Endometrial microvascular endothelial cells (primary cell): ENCODE measurements around the gene SCP2. TPM values are rescaled to one million over a fixed set of nuclear protein-coding genes. Genes with fewer than 3 reads are reported as not detected.
"Not testable (repeated sequence)": the region's sequence is repeated elsewhere in the genome, so short reads cannot be mapped to it uniquely, and the experiment has no call there.

Experiments
- in situ Hi-C: cut with HindIII; loops from 2 replicates; pipeline ENCODE4 v1.10.0; 2017; ENCODE audit warnings: low sequenced_read_pairs, low pct_unique_long_range_greater_than_20kb; ENCODE audit errors: inconsistent ontology term
- total RNA-seq: library from RNA; depleted of rRNA; stranded (reverse); fragments of >200 nt; gene quantifications from one replicate; pipeline ENCODE4 v1.2.3, GENCODE V29; 2015; ENCODE audit errors: inconsistent ontology term

Gene SCP2
- total RNA-seq, 1 donor from 2014 or later: 132 TPM

GRCh38 chr1:52915211-52915854 lies 11.7 kb upstream of the SCP2 start:
- in situ Hi-C loops: no loop called here

GRCh38 chr1:52915855-52916220 lies 11.2 kb upstream of the SCP2 start:
- in situ Hi-C loops: no loop called here

- in situ Hi-C loops: no loop called here
These were observed 10.7 kb upstream of the SCP2 start for GRCh38 chr1:52916241-52916975.

- in situ Hi-C loops: no loop called here
These were observed 9.9 kb upstream of the SCP2 start for GRCh38 chr1:52917156-52917555.

- in situ Hi-C loops: no loop called here
These were observed 9.5 kb upstream of the SCP2 start for GRCh38 chr1:52917581-52917980.

GRCh38 chr1:52918201-52918600 lies 8.9 kb upstream of the SCP2 start:
- in situ Hi-C loops: no loop called here

- in situ Hi-C loops: no loop called here
These were observed 7.9 kb upstream of the SCP2 start for GRCh38 chr1:52919051-52919722.

- in situ Hi-C loops: no loop called here
These were observed 7.2 kb upstream of the SCP2 start for GRCh38 chr1:52919723-52920483.

- in situ Hi-C loops: no loop called here
These were observed 6.2 kb upstream of the SCP2 start for GRCh38 chr1:52920791-52921291.

- in situ Hi-C loops: no loop called here
These were observed 1.5 kb upstream of the SCP2 start for GRCh38 chr1:52925571-52926005.

GRCh38 chr1:52926864-52927211 lies 238 bp upstream of the SCP2 start:
- in situ Hi-C loops: no loop called here

- in situ Hi-C loops: no loop called here
These were observed 934 bp downstream of the SCP2 start for GRCh38 chr1:52928015-52928404.

GRCh38 chr1:52929019-52929418 lies 1.9 kb downstream of the SCP2 start:
- in situ Hi-C loops: no loop called here

GRCh38 chr1:52937433-52938182 lies 10.5 kb downstream of the SCP2 start:
- in situ Hi-C loops: no loop called here

GRCh38 chr1:52938183-52938451 lies 11.0 kb downstream of the SCP2 start:
- in situ Hi-C loops: no loop called here

- in situ Hi-C loops: no loop called here
These were observed 16.9 kb downstream of the SCP2 start for GRCh38 chr1:52943876-52944416.

- in situ Hi-C loops: no loop called here
These were observed 17.5 kb downstream of the SCP2 start for GRCh38 chr1:52944566-52944965.

- in situ Hi-C loops: no loop called here
These were observed 20.4 kb downstream of the SCP2 start for GRCh38 chr1:52947490-52947889.

GRCh38 chr1:52949602-52950001 lies 22.5 kb downstream of the SCP2 start:
- in situ Hi-C loops: not testable (repeated sequence)
